Esophagus squamous epithelium (tissue), 5 donors: ENCODE results near the gene MAGOHB. TPM values are rescaled to one million over a fixed set of nuclear protein-coding genes. Genes with fewer than 3 reads are reported as not detected.

Source experiments
- DNase-seq: peaks from one replicate; lab custom pipeline; 2025; lab: John Stamatoyannopoulos, UW
- H3K27ac ChIP-seq, 4 donors: fragments of 200-600 bp; sonication (generic); one replicate each; pipeline ENCODE4 v1.5.1; 2016 to 2019; ENCODE audit warnings: mild to moderate bottlenecking in 1 of 4
- H3K27me3 ChIP-seq, 4 donors: fragments of 200-600 bp; sonication (generic); 1 replicate in 3 of 4; 2 replicates in 1 of 4; pipeline versions ENCODE4 v1.5.1 to v1.6.0; 2017 to 2021; ENCODE audit warnings: antibody characterized with exemption in 1 of 4
- H3K36me3 ChIP-seq, 3 donors: fragments of 200-600 bp; sonication (generic); one replicate each; pipeline ENCODE4 v1.5.1; 2016 to 2019
- H3K4me1 ChIP-seq, 3 donors: fragments of 200-600 bp; sonication (generic); one replicate each; pipeline ENCODE4 v1.5.1; 2017 to 2019
- H3K4me3 ChIP-seq, 4 donors: fragments of 200-600 bp; sonication (generic); 1 replicate in 3 of 4; 2 replicates in 1 of 4; pipeline ENCODE4 v1.5.1; 2016 to 2019; ENCODE audit warnings: mild to moderate bottlenecking in 2 of 4, moderate library complexity in 1 of 4
- H3K9me3 ChIP-seq, 3 donors: fragments of 200-600 bp; sonication (generic); one replicate each; pipeline ENCODE4 v1.5.1; 2016 to 2019
- CTCF ChIP-seq, 6 experiments: fragments of 450-650 bp in 4 of 6; fragments of 200-600 bp in 2 of 6; sonication (generic) in 2 of 6; IDR thresholded peaks; one replicate each; pipeline ENCODE4 v1.5.1; 2016 to 2019; ENCODE audit warnings: antibody characterized with exemption in 6 of 6, mild to moderate bottlenecking in 4 of 6, moderate library complexity in 4 of 6
- POLR2A ChIP-seq, 4 donors: fragments of 450-650 bp; IDR thresholded peaks; one replicate each; pipeline ENCODE4 v1.6.1; 2017; ENCODE audit warnings: antibody characterized with exemption in 4 of 4, mild to moderate bottlenecking in 4 of 4, moderate library complexity in 3 of 4
- WGBS, 2 donors: methylation state at CpG; one replicate each; pipeline ENCODE4 v1.1.5; 2018; 5-methylcytosine and 5-hydroxymethylcytosine counted together
- intact Hi-C: fragments of 100-400 bp; cut with DNase I; formaldehyde crosslinking; loops from one replicate; pipeline ENCODE4 v1.15.0; 2022
- total RNA-seq, 4 donors: library from RNA; depleted of rRNA; stranded (reverse); fragments of >200 nt; gene quantifications; one replicate each; pipeline ENCODE4 v1.1.0, GENCODE V29; 2016
- donor health status: DM: yes; HTN: yes; CAD: no.

MAGOHB gene
- total RNA-seq, 4 donors from 2014 or later = 5.4 to 25.1 (median 9.8) TPM

- no peak for TF ChIP-seq POLR2A (IDR thresholded peaks at IDR 0.05)
- TF ChIP-seq CTCF (IDR thresholded peaks at IDR 0.05) = no peak
- DNase-seq = no peak
- H3K4me1 ChIP-seq = no peaks in the 10 kb centered on the region
- H3K27me3 ChIP-seq = no peaks in the 10 kb centered on the region
- H3K9me3 ChIP-seq = no peaks in the 10 kb centered on the region
- intact Hi-C loops = no loop called here
- H3K27ac ChIP-seq = no peak overlapping the region
- no peak overlapping the region for H3K4me3 ChIP-seq
- peaks cover 0 to 91% (median 0%) of the 10 kb centered on the region in 3 donors for H3K36me3 ChIP-seq
These were observed 9.7 kb upstream of the MAGOHB start for GRCh38 chr12:10623131-10623530.

GRCh38 chr12:10621278-10621677, 7.9 kb upstream of the MAGOHB start:
- no peak for DNase-seq
- H3K4me3 ChIP-seq = no peak overlapping the region
- no peaks in the 10 kb centered on the region for H3K4me1 ChIP-seq
- no peak for TF ChIP-seq CTCF (IDR thresholded peaks at IDR 0.05)
- TF ChIP-seq POLR2A (IDR thresholded peaks at IDR 0.05) = no peak
- H3K36me3 ChIP-seq = peaks cover 0 to 78% (median 0%) of the 10 kb centered on the region in 3 donors
- intact Hi-C loops = no loop called here
- H3K27ac ChIP-seq = no peak overlapping the region
- no peaks in the 10 kb centered on the region for H3K27me3 ChIP-seq
- H3K9me3 ChIP-seq = no peaks in the 10 kb centered on the region
- 75 to 84% methylated on average over 1 of the region's 1 CpG for WGBS, 2 donors

- WGBS, 2 donors = 83 to 94% methylated on average over 9 to 10 of the region's 10 CpGs
- intact Hi-C loops = no loop called here
- TF ChIP-seq CTCF (IDR thresholded peaks at IDR 0.05) (no peak), POLR2A (IDR thresholded peaks at IDR 0.05) (no peak)
- H3K36me3 ChIP-seq = peaks cover 0 to 70% (median 0%) of the 10 kb centered on the region in 3 donors
- H3K27me3 ChIP-seq = no peaks in the 10 kb centered on the region
- no peak for DNase-seq
- no peaks in the 10 kb centered on the region for H3K4me1 ChIP-seq
- H3K9me3 ChIP-seq = no peaks in the 10 kb centered on the region
- H3K27ac ChIP-seq = no peak overlapping the region
- H3K4me3 ChIP-seq = no peak overlapping the region
These were observed 6.8 kb upstream of the MAGOHB start for GRCh38 chr12:10620078-10620779.

- Histone ChIP-seq H3K27me3 (no peaks in the 10 kb centered on the region), H3K36me3 (peaks cover 0 to 56% (median 0%) of the 10 kb centered on the region in 3 donors), H3K9me3 (no peaks in the 10 kb centered on the region), H3K4me3 (no peak overlapping the region), H3K27ac (no peak overlapping the region), H3K4me1 (peaks cover 0 to 9% (median 0%) of the 10 kb centered on the region in 3 donors)
- DNase-seq = no peak
- TF ChIP-seq CTCF (IDR thresholded peaks at IDR 0.05) (no peak), POLR2A (IDR thresholded peaks at IDR 0.05) (no peak)
- 61% methylated on average over 5 of the region's 5 CpGs for WGBS, 2 donors
- intact Hi-C loops = loop anchor here (10.0 kb wide), 1 partner anchor 106 kb away; the partner anchor contains the start of gene YBX3
These were observed 5.1 kb upstream of the MAGOHB start for GRCh38 chr12:10618338-10618987.

GRCh38 chr12:10617863-10618262, 4.5 kb upstream of the MAGOHB start:
- TF ChIP-seq POLR2A (IDR thresholded peaks at IDR 0.05) (no peak), CTCF (IDR thresholded peaks at IDR 0.05) (no peak)
- Histone ChIP-seq H3K27me3 (no peaks in the 10 kb centered on the region), H3K27ac (no peak overlapping the region), H3K36me3 (peaks cover 0 to 50% (median 0%) of the 10 kb centered on the region in 3 donors), H3K9me3 (no peaks in the 10 kb centered on the region), H3K4me1 (peaks cover 0 to 9% (median 0%) of the 10 kb centered on the region in 3 donors), H3K4me3 (no peak overlapping the region)
- intact Hi-C loops = loop anchor here (10.0 kb wide), 1 partner anchor 107 kb away; the partner anchor contains the start of gene YBX3
- WGBS, 2 donors = 87 to 91% methylated on average over 6 of the region's 6 CpGs
- DNase-seq = no peak
